Non-pigmented ciliary epithelial cell (primary cell): ENCODE data around the gene PELO.
A peak's percentile ranks its signal among the peaks of the same experiment; 100 is the strongest.
"Not testable (repeated sequence)": the region's sequence is repeated elsewhere in the genome, so short reads cannot be mapped to it uniquely, and the experiment has no call there.

Source experiments
- DNase-seq: peaks from one replicate; pipeline ENCODE4 v3.0.0-alpha.2; 2010; ENCODE audit warnings: low read depth

Gene PELO

DNA sequence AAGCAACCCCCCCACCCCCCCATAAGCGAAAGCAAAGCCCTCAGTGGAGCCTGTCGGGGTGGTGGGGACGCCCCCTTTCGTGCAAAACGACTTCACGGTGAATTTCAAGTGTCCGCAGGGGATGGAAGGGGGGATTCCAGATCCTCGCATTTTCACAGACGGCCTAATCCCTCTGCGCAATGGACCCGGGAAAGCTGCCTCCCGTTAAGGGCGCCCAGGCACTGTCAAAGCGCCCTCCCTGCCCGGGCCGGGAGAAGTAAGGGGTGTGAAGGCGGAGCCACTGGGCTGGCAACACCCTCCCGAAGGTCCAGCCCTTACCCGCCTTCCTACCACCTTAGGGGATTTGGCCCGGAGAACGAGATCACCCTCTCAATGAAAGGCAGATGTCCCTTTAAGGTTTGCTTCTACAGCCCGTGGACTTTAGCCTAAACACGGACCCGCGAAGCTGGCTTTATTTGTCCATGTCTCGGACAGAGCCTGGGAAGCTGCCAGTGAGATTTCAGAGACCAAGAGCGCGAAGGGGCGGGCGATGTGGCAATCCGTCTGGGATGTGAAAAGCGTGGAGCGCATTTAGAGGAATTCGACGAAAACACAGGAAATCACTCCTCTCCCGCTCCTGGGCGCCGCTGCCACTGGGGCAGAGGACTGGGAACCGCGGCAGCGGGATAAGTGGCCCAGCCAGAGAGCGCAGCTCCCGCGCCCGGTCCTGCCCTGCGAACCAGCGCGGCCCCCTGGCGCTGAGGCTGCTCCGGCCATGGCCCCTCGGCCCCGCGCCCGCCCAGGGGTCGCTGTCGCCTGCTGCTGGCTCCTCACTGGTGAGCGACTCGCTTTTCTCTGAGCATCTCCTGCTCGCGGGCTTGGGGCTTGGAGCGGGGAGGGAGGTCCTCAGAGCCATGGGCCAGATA is at the start of gene PELO, which contains the start of gene ITGA1:
Gene PELO, plus strand, starts transcription at position 317 of the 905 bp plus-strand sequence. CDS start 12,479 bp downstream, outside the sequence.
Gene ITGA1, plus strand, starts transcription at position 317 of the 905 bp plus-strand sequence. Its CDS starts 438 bp downstream, at position 755.
- DNase-seq = no peak

- peak; percentile 68 for DNase-seq
Measured at GRCh38 chr5:52738095-52738506, 49.6 kb upstream of the PELO start.

DNA sequence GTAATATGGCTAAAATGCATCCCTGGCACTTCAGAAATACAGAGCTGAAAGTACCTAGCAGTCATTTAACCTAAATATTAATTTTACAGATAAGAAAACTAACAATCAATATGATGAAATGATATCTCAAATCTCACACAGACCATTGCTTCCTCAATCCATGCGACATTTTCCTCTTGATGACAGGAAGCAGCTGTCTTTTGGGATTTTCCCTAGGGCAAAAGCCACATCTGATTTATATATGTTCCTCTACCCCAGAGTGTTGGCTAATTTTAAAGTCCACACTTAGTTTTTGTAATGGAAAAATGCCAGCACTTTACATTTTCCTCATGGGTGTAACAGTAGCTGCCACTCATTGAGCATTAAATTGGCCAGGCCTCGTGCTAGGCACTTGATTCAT is 47.7 kb upstream of the PELO start:
- DNase-seq = no peak

- no peak for DNase-seq
Measured at GRCh38 chr5:52743012-52743411, 44.7 kb upstream of the PELO start.

GRCh38 chr5:52743529-52743928 is 44.2 kb upstream of the PELO start:
- DNase-seq = no peak

DNA sequence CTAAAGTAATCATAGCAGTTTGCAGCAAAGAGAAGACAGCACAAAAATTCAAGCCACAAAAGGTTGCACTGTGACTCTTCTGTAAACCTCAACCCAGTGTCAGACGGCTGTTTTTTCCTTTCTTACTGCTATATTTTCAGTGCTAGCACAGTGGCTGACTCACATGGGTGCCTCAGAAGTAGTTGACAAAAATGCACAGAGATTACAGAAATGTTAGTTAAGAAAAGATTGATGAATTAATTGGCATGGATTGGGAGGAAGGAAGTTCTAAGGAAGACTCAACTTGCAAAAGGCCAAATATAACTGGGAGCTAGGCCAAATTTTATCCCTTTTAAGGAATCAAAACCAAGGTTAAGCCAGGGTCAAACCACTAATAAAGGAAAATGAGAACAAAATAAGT is 43.7 kb upstream of the PELO start:
- DNase-seq = no peak

GRCh38 chr5:52744867-52745458 is 42.8 kb upstream of the PELO start:
- not testable (repeated sequence) for DNase-seq

DNA sequence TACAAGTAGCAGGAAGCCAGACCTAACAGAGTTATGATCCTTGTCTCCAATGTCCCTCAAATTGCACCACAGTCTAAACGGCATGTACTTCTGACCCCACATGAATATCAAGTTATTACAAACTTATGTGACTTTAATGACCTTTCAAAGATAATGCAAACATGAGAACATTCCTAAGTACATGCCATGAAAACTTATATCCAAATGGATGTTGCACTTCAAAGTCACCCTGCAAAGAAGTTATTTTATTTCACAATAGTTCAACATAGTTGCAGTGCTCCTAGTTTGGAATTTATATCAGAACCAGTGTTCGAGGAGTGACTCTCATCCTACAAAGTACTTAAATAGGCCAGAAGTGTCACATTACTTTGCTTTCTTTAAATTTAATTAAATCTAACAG is 41.2 kb upstream of the PELO start:
- no peak for DNase-seq

- no peak for DNase-seq
Measured at GRCh38 chr5:52748590-52748989, 39.1 kb upstream of the PELO start.

DNA sequence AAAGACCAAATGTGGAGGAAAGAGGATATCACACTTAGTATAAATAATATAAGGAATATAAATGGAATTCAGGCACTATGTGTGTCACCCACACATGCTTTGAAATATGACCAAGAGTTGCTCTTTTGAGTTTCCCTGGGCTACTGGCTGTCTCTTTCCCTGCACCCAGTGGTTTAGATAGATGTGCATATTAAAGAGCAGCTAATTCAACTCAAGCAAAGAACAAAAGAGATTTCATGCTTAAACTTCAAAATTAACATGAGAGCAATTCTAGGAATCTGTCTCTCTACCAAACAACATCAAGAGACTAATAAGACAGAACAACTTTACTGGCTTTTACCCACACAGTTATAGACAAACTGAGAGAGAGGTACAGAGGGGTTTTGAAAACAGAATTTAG is 38.0 kb upstream of the PELO start:
- no peak for DNase-seq

- no peak for DNase-seq
Measured at GRCh38 chr5:52751137-52751536, 36.6 kb upstream of the PELO start.

- no peak for DNase-seq
Measured at GRCh38 chr5:52754051-52754450, 33.7 kb upstream of the PELO start.

DNA sequence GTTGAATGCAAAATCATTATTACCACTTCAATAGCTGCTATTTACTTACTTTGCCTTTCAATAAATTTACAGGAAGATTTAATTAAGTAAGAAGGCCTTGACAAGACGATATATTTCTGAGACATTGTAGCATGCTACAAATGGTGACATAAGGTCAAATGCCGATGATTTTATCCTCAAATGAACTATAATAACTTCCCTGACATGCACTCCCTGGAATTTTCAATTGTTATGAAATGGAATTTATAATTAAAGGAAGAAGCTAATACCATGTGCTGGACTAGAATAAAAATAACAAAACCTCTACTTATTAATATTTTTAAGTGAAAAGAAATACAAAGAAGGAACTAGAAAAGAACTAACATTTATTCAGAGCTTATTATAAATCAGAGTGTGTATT is 30.2 kb upstream of the PELO start:
- DNase-seq = no peak

- no peak for DNase-seq
Measured at GRCh38 chr5:52758014-52758413, 29.7 kb upstream of the PELO start.

- no peak for DNase-seq
Measured at GRCh38 chr5:52759331-52759730, 28.4 kb upstream of the PELO start.

GRCh38 chr5:52760695-52761366 is 26.9 kb upstream of the PELO start:
- DNase-seq = no peak

- no peak for DNase-seq
Measured at GRCh38 chr5:52767217-52767743, 20.4 kb upstream of the PELO start.

GRCh38 chr5:52767766-52768480 is 19.8 kb upstream of the PELO start:
- no peak for DNase-seq

DNA sequence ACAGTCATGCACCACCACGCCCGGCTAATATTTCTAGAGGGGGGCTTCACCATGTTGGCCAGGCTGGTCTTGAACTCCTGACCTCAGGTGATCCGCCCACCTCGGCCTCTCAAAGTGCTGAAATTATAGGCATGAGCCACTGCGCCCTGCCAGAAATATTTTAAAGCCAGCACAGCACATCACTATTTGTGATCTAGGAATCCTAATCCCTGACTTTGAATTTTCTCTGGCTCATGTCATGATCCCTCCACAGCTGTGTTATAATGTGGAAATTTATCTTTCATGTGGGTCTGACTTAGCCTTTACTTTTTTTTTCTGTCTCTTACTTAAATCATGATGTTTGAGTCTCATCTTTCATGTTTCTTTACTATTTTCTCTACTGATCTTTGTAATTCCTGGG is 18.7 kb upstream of the PELO start:
- DNase-seq = no peak

- DNase-seq = no peak
Measured at GRCh38 chr5:52770287-52770939, 17.3 kb upstream of the PELO start.

DNA sequence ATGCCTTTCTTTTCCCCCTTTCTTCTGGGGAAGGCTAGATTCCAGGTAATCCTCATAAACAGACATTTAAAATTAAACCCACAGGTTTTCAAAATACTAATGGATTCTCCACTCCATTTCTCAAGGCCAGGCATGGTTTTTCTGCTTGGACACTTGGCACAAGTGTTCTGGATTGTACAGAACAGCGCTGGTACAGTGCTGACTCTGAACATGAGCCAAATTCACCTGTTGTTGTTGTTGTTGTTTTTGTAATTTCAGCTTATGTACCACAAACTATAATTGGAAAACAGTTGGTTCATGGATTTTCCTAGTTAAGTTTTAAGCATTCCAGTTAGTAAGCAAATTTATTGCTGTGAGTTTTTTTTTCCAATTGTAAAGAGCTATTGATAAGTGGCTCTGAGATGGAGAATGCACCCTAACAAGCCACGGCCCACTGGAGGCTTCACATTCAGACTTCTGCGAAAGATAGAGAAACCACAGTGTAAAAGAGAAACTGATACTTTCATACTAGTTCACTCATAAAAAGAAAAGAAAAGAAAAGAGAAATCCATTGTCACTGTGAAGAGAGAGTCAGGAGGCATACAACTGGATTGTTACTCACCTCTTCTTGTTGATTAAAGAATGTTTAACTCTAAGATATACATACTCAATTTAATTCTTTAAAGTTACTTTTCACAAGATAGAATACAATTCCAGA is 16.2 kb upstream of the PELO start:
- no peak for DNase-seq
